H1 (cell line): ENCODE measurements around the gene MEGF11. TPM values are rescaled to one million over a fixed set of nuclear protein-coding genes. Genes with fewer than 3 reads are reported as not detected.
"Not testable (repeated sequence)": the region's sequence is repeated elsewhere in the genome, so short reads cannot be mapped to it uniquely, and the experiment has no call there.

Source experiments
- CTCF ChIA-PET: fragments of 300-600 bp; sonication (Branson Sonifier 250); formaldehyde crosslinking; loops from one replicate; lab custom pipeline; 2021; ENCODE audit not compliant: partially characterized antibody; lab: Charles Lee
- POLR2A ChIA-PET: fragments of 300-600 bp; sonication (Branson Sonifier 250); formaldehyde crosslinking; loops from one replicate; lab custom pipeline; 2021; ENCODE audit warnings: inconsistent platforms; ENCODE audit not compliant: partially characterized antibody; lab: Charles Lee
- DNase-seq, 2 experiments: peaks; one replicate each; pipeline versions ENCODE4 v3.0.0 to v3.0.0-alpha.2; 2010 to 2022; ENCODE audit warnings: low spot score in 2 of 2, low read depth in 1 of 2, mixed read lengths in 1 of 2
- FAIRE-seq: peaks from 2 replicates; lab custom pipeline; 2011; peaks lifted over from hg19 to GRCh38; lab: Jason Lieb, UNC
- H2AFZ ChIP-seq: 2 replicates; pipeline ENCODE4 v1.8.1; 2012; ENCODE audit warnings: low read length, inconsistent platforms
- H2AK5ac ChIP-seq: 2 replicates; pipeline ENCODE4 v1.6.1; 2013; ENCODE audit warnings: low read depth, low read length
- H2BK120ac ChIP-seq: replicated peaks from 2 replicates; pipeline ENCODE3; 2013; ENCODE audit warnings: low read depth, low read length, inconsistent platforms
- H2BK12ac ChIP-seq: 2 replicates; pipeline ENCODE4 v1.6.1; 2013; ENCODE audit warnings: low read depth, low read length
- H2BK15ac ChIP-seq: 2 replicates; pipeline ENCODE4 v1.6.1; 2013; ENCODE audit warnings: low read length
- H2BK20ac ChIP-seq: 2 replicates; pipeline ENCODE4 v1.6.1; 2013; ENCODE audit warnings: low read length
- H2BK5ac ChIP-seq: 2 replicates; pipeline ENCODE4 v1.6.1; 2013; ENCODE audit warnings: low read depth, low read length
- H3K14ac ChIP-seq: 2 replicates; pipeline ENCODE4 v1.6.1; 2013; ENCODE audit warnings: inconsistent platforms; ENCODE audit not compliant: insufficient read length
- H3K18ac ChIP-seq: 2 replicates; pipeline ENCODE4 v1.6.1; 2013; ENCODE audit warnings: low read length; ENCODE audit errors: extremely low read depth
- H3K23ac ChIP-seq: 2 replicates; pipeline ENCODE4 v1.6.1; 2013; ENCODE audit warnings: inconsistent platforms; ENCODE audit not compliant: insufficient read length
- H3K23me2 ChIP-seq: 2 replicates; pipeline ENCODE4 v1.6.1; 2013; ENCODE audit warnings: low read depth, low read length
- H3K27ac ChIP-seq: 2 replicates; pipeline ENCODE4 v1.6.1; 2011; ENCODE audit warnings: low read depth, low read length, inconsistent platforms
- H3K27me3 ChIP-seq, 4 experiments: replicated peaks in 1 of 4; 1 replicate in 1 of 4; 2 replicates in 3 of 4; pipeline versions ENCODE4 v1.6.1 to v1.8.1; 2011 to 2013; ENCODE audit warnings: low read length in 3 of 4, mild to moderate bottlenecking in 3 of 4, inconsistent platforms in 2 of 4, mixed read lengths in 2 of 4, moderate library complexity in 1 of 4; ENCODE audit not compliant: control insufficient read depth in 3 of 4, insufficient read depth in 3 of 4; ENCODE audit errors: extremely low read depth in 1 of 4
- H3K36me3 ChIP-seq, 4 experiments: 2 replicates each; pipeline versions ENCODE4 v1.6.1 to v1.8.1; 2011 to 2013; ENCODE audit warnings: mild to moderate bottlenecking in 4 of 4, low read length in 3 of 4, moderate library complexity in 2 of 4, control low read depth in 1 of 4, inconsistent platforms in 1 of 4; ENCODE audit not compliant: insufficient read depth in 4 of 4, control insufficient read depth in 2 of 4
- H3K4ac ChIP-seq: replicated peaks from 2 replicates; pipeline ENCODE3; 2013; ENCODE audit warnings: low read length, low read depth, mixed read lengths, inconsistent platforms; ENCODE audit not compliant: insufficient read length
- H3K4me1 ChIP-seq, 4 experiments: replicated peaks in 1 of 4; 1 replicate in 1 of 4; 2 replicates in 3 of 4; pipeline versions ENCODE4 v1.6.1 to v1.8.1; 2011 to 2013; ENCODE audit warnings: low read length in 3 of 4, inconsistent platforms in 2 of 4, mixed read lengths in 1 of 4; ENCODE audit not compliant: insufficient read depth in 4 of 4, control insufficient read depth in 3 of 4
- H3K4me2 ChIP-seq, 2 experiments: 2 replicates each; pipeline versions ENCODE4 v1.6.1 to v1.8.1; 2011 to 2013; ENCODE audit warnings: low read depth in 2 of 2, low read length in 2 of 2, control low read depth in 1 of 2, inconsistent platforms in 1 of 2, mild to moderate bottlenecking in 1 of 2; ENCODE audit not compliant: insufficient read depth in 1 of 2
- H3K4me3 ChIP-seq, 4 experiments: fragments of 200-600, 300-600 bp in 1 of 4; sonication (generic), shearing (Covaris generic), sonication (Bioruptor Twin) in 1 of 4; 2 replicates each; pipeline versions ENCODE4 v1.5.1 to v1.8.1; 2011 to 2016; ENCODE audit warnings: low read length in 4 of 4, low read depth in 3 of 4, control low read depth in 2 of 4, inconsistent platforms in 2 of 4, mild to moderate bottlenecking in 2 of 4, mixed read lengths in 1 of 4, moderate library complexity in 1 of 4; ENCODE audit not compliant: insufficient read depth in 2 of 4; ENCODE audit errors: extremely low read depth in 1 of 4
- H3K56ac ChIP-seq: replicated peaks from 2 replicates; pipeline ENCODE3; 2013; ENCODE audit warnings: low read depth, mild to moderate bottlenecking, mixed read lengths, low read length, inconsistent platforms; ENCODE audit not compliant: insufficient read length
- H3K79me1 ChIP-seq: 2 replicates; pipeline ENCODE4 v1.6.1; 2013; ENCODE audit warnings: low read depth, low read length, control low read depth
- H3K79me2 ChIP-seq, 2 experiments: 2 replicates each; pipeline versions ENCODE4 v1.6.1 to v1.8.1; 2012 to 2013; ENCODE audit warnings: low read length in 2 of 2, mild to moderate bottlenecking in 2 of 2, inconsistent platforms in 1 of 2; ENCODE audit not compliant: insufficient read depth in 2 of 2, control insufficient read depth in 1 of 2
- H3K9ac ChIP-seq, 4 experiments: replicated peaks in 1 of 4; 1 replicate in 1 of 4; 2 replicates in 3 of 4; pipeline versions ENCODE4 v1.6.1 to v1.8.1; 2011 to 2013; ENCODE audit warnings: low read depth in 3 of 4, low read length in 3 of 4, control low read depth in 2 of 4, mild to moderate bottlenecking in 2 of 4, moderate library complexity in 2 of 4, inconsistent platforms in 1 of 4; ENCODE audit errors: extremely low read depth in 1 of 4
- H3K9me3 ChIP-seq, 2 experiments: 2 replicates each; pipeline versions ENCODE4 v1.6.1 to v1.8.1; 2012 to 2013; ENCODE audit warnings: mild to moderate bottlenecking in 2 of 2, moderate library complexity in 2 of 2, control low read depth in 1 of 2, inconsistent platforms in 1 of 2, low read depth in 1 of 2, low read length in 1 of 2, mixed read lengths in 1 of 2; ENCODE audit not compliant: insufficient read depth in 2 of 2
- H4K20me1 ChIP-seq, 2 experiments: replicated peaks in 1 of 2; 2 replicates each; pipeline versions ENCODE3 to v1.8.1; 2011 to 2013; ENCODE audit warnings: inconsistent platforms in 2 of 2, low read length in 2 of 2, mild to moderate bottlenecking in 1 of 2; ENCODE audit not compliant: insufficient read depth in 2 of 2, control insufficient read depth in 1 of 2
- H4K5ac ChIP-seq: 2 replicates; pipeline ENCODE4 v1.6.1; 2013; ENCODE audit warnings: low read length, low read depth, mixed read lengths, inconsistent platforms; ENCODE audit not compliant: insufficient read length
- H4K8ac ChIP-seq: 2 replicates; pipeline ENCODE4 v1.8.0; 2013; ENCODE audit warnings: mild to moderate bottlenecking, moderate library complexity, low read length, inconsistent platforms; ENCODE audit not compliant: insufficient read depth; ENCODE audit errors: extremely low read depth
- H4K91ac ChIP-seq: replicated peaks from 2 replicates; pipeline ENCODE3; 2013; ENCODE audit warnings: low read length, mixed read lengths, inconsistent platforms; ENCODE audit not compliant: insufficient read length
- WGBS, 2 experiments: shearing (Covaris generic) in 1 of 2; methylation state at CpG; one replicate each; pipeline versions ENCODE4 v1.1.6 to v1.1.7; 2013 to 2015; ENCODE audit warnings: low lambda C conversion rate in 2 of 2, mixed read lengths in 2 of 2, inconsistent platforms in 1 of 2, low coverage in 1 of 2, missing lambda C conversion rate in 1 of 2; ENCODE audit not compliant: insufficient replicate concordance in 2 of 2, insufficient coverage in 1 of 2, insufficient read length in 1 of 2; ENCODE audit errors: extremely low coverage in 1 of 2, missing lambda C conversion rate in 1 of 2; 5-methylcytosine and 5-hydroxymethylcytosine counted together
- polyA plus RNA-seq, 7 experiments: library from polyadenylated mRNA; depleted of rRNA in 3 of 7; stranded (reverse) in 5 of 7; unstranded in 2 of 7; fragments of >200 nt in 5 of 7; fragments of 200-250 nt in 2 of 7; gene quantifications; 1 replicate in 5 of 7; 2 replicates in 1 of 7; 4 replicates in 1 of 7; pipeline versions ENCODE4 v1.2.1 to v1.2.3, GENCODE V29; 2011 to 2013; ENCODE audit warnings: missing spikeins in 2 of 7, mixed read lengths in 2 of 7
- total RNA-seq: library from RNA; stranded (reverse); fragmentation: NEBNext Ultra II Directional; extraction: Animal tissue kit (Norgen Biotek cat#: 25700); gene quantifications from 2 replicates; pipeline ENCODE4 v1.2.1, GENCODE V29; 2021

The MEGF11 gene
- total and polyA plus RNA-seq, 2 of the 8 experiments (the other 6 are each of a cell fraction or from before 2014, with no cell fraction given), result 4.4 to 4.8 TPM

GRCh38 chr15:66262837-66263236 lies 9.3 kb upstream of the MEGF11 start:
- H3K56ac ChIP-seq, H3K9ac ChIP-seq, H4K91ac ChIP-seq, H3K27ac ChIP-seq, H3K4me2 ChIP-seq, FAIRE-seq, H3K4me1 ChIP-seq, CTCF ChIA-PET, H3K23me2 ChIP-seq, POLR2A ChIA-PET, H2BK5ac ChIP-seq, H3K36me3 ChIP-seq, H2AFZ ChIP-seq, H3K14ac ChIP-seq, H3K4ac ChIP-seq, H4K5ac ChIP-seq, H4K20me1 ChIP-seq, H3K79me1 ChIP-seq, H2BK15ac ChIP-seq, H3K79me2 ChIP-seq, H3K4me3 ChIP-seq, H2BK120ac ChIP-seq, H3K9me3 ChIP-seq, H2AK5ac ChIP-seq, H3K27me3 ChIP-seq, H2BK20ac ChIP-seq, H3K18ac ChIP-seq, H4K8ac ChIP-seq, DNase-seq, H2BK12ac ChIP-seq, H3K23ac ChIP-seq: not testable (repeated sequence)
- WGBS, 2 experiments, result 95% methylated on average over 1 of the region's 1 CpG; no CpG with 5 or more reads in 1 of the 2 experiments
